Nephron progenitor cell (in vitro differentiated cells): ENCODE measurements around the gene PP2D1.

Source experiments
- DNase-seq: peaks from one replicate; pipeline ENCODE4 v3.0.0; 2021
- H3K27ac Mint-ChIP-seq: 2 replicates; pipeline ENCODE4 v1.8.0; 2021; ENCODE audit warnings: mild to moderate bottlenecking, moderate library complexity, mixed read lengths
- H3K27me3 Mint-ChIP-seq: 2 replicates; pipeline ENCODE4 v1.8.0; 2021; ENCODE audit warnings: mild to moderate bottlenecking, low read depth, mixed read lengths; ENCODE audit not compliant: poor library complexity
- H3K36me3 Mint-ChIP-seq: 2 replicates; pipeline ENCODE4 v1.8.0; 2021; ENCODE audit warnings: low read depth, mixed read lengths
- H3K4me1 Mint-ChIP-seq: 2 replicates; pipeline ENCODE4 v1.8.0; 2021; ENCODE audit warnings: mixed read lengths
- H3K4me3 Mint-ChIP-seq: 2 replicates; pipeline ENCODE4 v1.8.0; 2021; ENCODE audit warnings: mild to moderate bottlenecking, moderate library complexity, mixed read lengths
- H3K9me3 Mint-ChIP-seq: 2 replicates; pipeline ENCODE4 v1.8.0; 2021; ENCODE audit warnings: mild to moderate bottlenecking, moderate library complexity, mixed read lengths
- TF ChIP-seq, protein P1 (sequence below): fragments of 200-600 bp; sonication (generic); IDR thresholded peaks from 2 replicates; pipeline ENCODE4 v1.5.0; 2021; ENCODE audit warnings: antibody characterized with exemption

The PP2D1 gene

DNA sequence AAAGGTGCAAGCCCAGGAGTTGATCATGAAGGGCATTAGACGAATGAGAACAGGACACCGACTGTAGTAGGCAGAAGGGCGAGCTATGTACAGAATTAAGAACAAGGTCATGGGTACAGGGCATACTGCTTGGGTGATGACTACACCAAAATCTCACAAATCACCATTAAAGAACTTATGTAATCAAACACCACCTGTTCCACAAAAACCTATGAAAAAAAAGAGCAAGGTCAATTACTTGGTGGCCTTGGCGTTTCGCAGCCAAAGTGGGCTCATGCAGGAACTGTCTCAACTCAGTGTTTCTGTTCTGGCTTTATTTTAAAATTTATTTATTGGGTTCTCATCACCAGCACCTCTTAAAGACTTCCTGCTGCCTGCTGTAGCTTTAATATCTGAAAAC is 30.3 kb upstream of the PP2D1 start:
- TF ChIP-seq, protein P1, sequence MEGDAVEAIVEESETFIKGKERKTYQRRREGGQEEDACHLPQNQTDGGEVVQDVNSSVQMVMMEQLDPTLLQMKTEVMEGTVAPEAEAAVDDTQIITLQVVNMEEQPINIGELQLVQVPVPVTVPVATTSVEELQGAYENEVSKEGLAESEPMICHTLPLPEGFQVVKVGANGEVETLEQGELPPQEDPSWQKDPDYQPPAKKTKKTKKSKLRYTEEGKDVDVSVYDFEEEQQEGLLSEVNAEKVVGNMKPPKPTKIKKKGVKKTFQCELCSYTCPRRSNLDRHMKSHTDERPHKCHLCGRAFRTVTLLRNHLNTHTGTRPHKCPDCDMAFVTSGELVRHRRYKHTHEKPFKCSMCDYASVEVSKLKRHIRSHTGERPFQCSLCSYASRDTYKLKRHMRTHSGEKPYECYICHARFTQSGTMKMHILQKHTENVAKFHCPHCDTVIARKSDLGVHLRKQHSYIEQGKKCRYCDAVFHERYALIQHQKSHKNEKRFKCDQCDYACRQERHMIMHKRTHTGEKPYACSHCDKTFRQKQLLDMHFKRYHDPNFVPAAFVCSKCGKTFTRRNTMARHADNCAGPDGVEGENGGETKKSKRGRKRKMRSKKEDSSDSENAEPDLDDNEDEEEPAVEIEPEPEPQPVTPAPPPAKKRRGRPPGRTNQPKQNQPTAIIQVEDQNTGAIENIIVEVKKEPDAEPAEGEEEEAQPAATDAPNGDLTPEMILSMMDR, result no peak
- no peak for DNase-seq
- Mint-ChIP-seq H3K27me3 (no peaks in the 10 kb centered on the region), H3K4me3 (peak overlapping the region; percentile 92), H3K9me3 (no peaks in the 10 kb centered on the region), H3K36me3 (no peaks in the 10 kb centered on the region), H3K27ac (no peak overlapping the region), H3K4me1 (peaks cover 57% of the 10 kb centered on the region)

DNA sequence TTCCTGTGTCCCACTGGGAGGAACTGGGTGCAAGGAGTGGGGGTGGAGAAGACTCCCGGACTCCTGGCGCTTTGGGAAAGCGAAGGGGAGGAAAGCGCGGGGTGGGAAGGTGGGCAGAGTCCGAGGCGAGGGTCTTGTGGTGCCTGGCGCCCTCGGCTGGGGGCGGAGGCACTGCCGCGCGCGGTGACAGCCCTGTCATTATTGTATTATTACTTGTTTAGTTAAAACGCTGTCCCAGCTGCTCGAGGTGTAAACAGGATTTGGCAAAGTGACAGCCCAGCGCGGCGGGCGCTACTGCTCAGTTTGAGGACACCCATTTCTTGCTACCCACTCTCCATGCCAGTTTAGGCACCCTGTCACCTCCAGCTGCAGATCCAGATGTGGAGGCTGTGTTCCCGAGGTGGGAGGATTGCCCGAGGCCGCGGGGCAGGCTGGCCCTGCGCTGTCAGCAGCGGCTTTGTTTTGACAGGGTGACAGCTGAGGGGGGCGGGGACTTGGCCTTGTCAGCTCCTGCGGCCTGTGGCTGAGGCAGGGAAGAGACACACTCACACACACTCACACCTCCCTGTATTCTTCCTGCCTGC is 29.2 kb upstream of the PP2D1 start:
- peak overlapping the region; percentile 92 for H3K4me3 Mint-ChIP-seq
- H3K9me3 Mint-ChIP-seq, result no peaks in the 10 kb centered on the region
- TF ChIP-seq, protein P1, result no peak
- peaks cover 46% of the 10 kb centered on the region for H3K4me1 Mint-ChIP-seq
- H3K27me3 Mint-ChIP-seq, result no peaks in the 10 kb centered on the region
- peak; percentile 83 for DNase-seq
- H3K27ac Mint-ChIP-seq, result peak overlapping the region; percentile 94
- no peaks in the 10 kb centered on the region for H3K36me3 Mint-ChIP-seq

DNA sequence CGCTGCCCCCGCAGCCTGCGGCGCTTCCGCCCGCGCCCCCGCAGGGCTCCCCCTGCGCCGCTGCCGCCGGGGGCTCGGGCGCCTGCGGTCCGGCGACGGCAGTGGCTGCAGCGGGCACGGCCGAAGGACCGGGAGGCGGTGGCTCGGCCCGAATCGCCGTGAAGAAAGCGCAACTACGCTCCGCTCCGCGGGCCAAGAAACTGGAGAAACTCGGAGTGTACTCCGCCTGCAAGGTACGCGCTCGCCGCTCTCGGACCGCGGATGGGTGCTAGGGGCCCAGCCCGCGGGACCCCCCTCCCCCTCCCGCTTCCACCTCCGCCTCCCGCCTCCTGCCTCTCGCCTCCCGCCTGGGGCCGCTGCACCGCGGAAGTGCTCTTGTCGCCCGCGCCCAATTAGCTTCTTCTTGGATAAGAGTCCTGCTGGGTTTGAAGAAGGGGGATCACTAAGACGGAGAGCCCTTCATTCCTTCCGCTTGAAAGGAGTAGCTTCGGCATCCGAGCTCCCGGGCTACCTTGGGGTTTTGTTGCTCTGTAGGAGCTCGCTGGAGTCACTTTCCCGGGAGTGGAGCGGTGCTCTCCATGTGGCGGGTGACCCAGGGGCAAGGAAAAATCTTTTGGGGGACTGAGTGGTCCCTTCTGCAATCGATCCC is 28.6 kb upstream of the PP2D1 start:
- DNase-seq, result peak; percentile 72
- Mint-ChIP-seq H3K27me3 (no peaks in the 10 kb centered on the region), H3K36me3 (no peaks in the 10 kb centered on the region), H3K9me3 (no peaks in the 10 kb centered on the region), H3K4me1 (peaks cover 43% of the 10 kb centered on the region), H3K27ac (peak overlapping the region; percentile 94), H3K4me3 (peak overlapping the region; percentile 92)
- TF ChIP-seq, protein P1, result no peak

DNA sequence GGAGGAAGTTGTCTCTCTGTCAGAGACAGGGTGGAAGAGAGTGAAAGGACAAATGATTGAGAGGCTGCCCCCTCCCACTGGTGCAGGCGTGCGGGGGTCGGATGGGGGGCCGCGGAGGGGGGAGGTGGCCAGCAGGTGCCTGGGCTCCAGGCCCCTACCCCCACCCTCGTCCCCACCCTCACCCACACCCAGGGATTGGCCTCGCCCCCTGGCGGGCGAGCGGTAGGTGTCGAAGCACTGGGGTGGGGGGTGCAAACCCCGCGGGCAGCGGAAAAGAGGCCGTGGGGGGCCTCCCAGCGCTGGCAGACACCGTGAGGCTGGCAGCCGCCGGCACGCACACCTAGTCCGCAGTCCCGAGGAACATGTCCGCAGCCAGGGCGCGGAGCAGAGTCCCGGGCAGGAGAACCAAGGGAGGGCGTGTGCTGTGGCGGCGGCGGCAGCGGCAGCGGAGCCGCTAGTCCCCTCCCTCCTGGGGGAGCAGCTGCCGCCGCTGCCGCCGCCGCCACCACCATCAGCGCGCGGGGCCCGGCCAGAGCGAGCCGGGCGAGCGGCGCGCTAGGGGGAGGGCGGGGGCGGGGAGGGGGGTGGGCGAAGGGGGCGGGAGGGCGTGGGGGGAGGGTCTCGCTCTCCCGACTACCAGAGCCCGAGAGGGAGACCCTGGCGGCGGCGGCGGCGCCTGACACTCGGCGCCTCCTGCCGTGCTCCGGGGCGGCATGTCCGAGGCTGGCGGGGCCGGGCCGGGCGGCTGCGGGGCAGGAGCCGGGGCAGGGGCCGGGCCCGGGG is 27.9 kb upstream of the PP2D1 start, which contains the start of gene KAT2B:
KAT2B (plus strand) TSS at position 682 of the 783 bp plus-strand sequence; CDS start at position 714, 32 bp downstream.
- TF ChIP-seq, protein P1, result peak; percentile 55
- no peaks in the 10 kb centered on the region for H3K9me3 Mint-ChIP-seq
- peak; percentile 79 for DNase-seq
- peak within 1 kb of the TSS; percentile 92 for H3K4me3 Mint-ChIP-seq
- peak within 1 kb of the TSS; percentile 94 for H3K27ac Mint-ChIP-seq
- H3K27me3 Mint-ChIP-seq, result no peaks in the 10 kb centered on the region
- H3K36me3 Mint-ChIP-seq, result no peaks in the 10 kb centered on the region
- H3K4me1 Mint-ChIP-seq, result peaks cover 43% of the 10 kb centered on the region

DNA sequence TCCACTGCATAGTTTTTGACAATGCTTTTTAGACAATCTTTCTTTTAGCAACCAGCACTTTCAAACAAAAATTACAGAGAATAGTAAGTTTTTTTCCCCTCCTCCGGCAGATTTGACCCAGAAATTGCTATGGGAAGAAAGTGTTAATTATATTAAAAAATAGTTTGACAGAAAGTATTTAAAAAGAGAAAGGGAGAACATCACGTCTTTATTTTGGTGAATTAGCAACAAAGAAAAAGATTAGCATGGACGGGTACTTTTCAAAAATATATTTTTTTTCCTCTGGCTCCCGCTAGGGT is 27.4 kb upstream of the PP2D1 start:
- TF ChIP-seq, protein P1, result no peak
- Mint-ChIP-seq H3K9me3 (no peaks in the 10 kb centered on the region), H3K36me3 (no peaks in the 10 kb centered on the region), H3K27ac (no peak overlapping the region), H3K4me1 (peaks cover 43% of the 10 kb centered on the region), H3K27me3 (no peaks in the 10 kb centered on the region), H3K4me3 (peak overlapping the region; percentile 89)
- no peak for DNase-seq
